Measurements from ENCODE around the gene CTNNA3. TPM values are rescaled to one million over a fixed set of nuclear protein-coding genes. Genes with fewer than 3 reads are reported as not detected.

The CTNNA3 gene
- polyA plus RNA-seq, 12 donors, result 5.5 to 25.4 (median 10.2) TPM; not detected in 1

- DNase-seq, result no peak
Measured at GRCh38 chr10:67331121-67331910, 364.7 kb downstream of the CTNNA3 start.

GRCh38 chr10:67327626-67328535, 368.1 kb downstream of the CTNNA3 start:
- no peak for DNase-seq

- DNase-seq, result peak; percentile 11
Measured at GRCh38 chr10:67319976-67320375, 376.0 kb downstream of the CTNNA3 start.

- DNase-seq, result no peak
Measured at GRCh38 chr10:67308912-67309311, 387.1 kb downstream of the CTNNA3 start.

GRCh38 chr10:67306588-67307205, 389.3 kb downstream of the CTNNA3 start:
- DNase-seq, result peak; percentile 6

- DNase-seq, result no peak
Measured at GRCh38 chr10:67302701-67303100, 393.3 kb downstream of the CTNNA3 start.

- no peak for DNase-seq
Measured at GRCh38 chr10:67299761-67300160, 396.2 kb downstream of the CTNNA3 start.

GRCh38 chr10:67297637-67298181, 398.3 kb downstream of the CTNNA3 start:
- peak; percentile 3 for DNase-seq

- no peak for DNase-seq
Measured at GRCh38 chr10:67296926-67297325, 399.1 kb downstream of the CTNNA3 start.

GRCh38 chr10:67288688-67289410, 407.1 kb downstream of the CTNNA3 start:
- no peak for DNase-seq

- peak; percentile 3 for DNase-seq
Measured at GRCh38 chr10:67284589-67284988, 411.4 kb downstream of the CTNNA3 start.

GRCh38 chr10:67282871-67283270, 413.1 kb downstream of the CTNNA3 start:
- no peak for DNase-seq

GRCh38 chr10:67280405-67280804, 415.6 kb downstream of the CTNNA3 start:
- no peak for DNase-seq

GRCh38 chr10:67277402-67277801, 418.6 kb downstream of the CTNNA3 start:
- no peak for DNase-seq

GRCh38 chr10:67269828-67270227, 426.2 kb downstream of the CTNNA3 start:
- DNase-seq, result no peak

- no peak for DNase-seq
Measured at GRCh38 chr10:67268146-67268545, 427.8 kb downstream of the CTNNA3 start.

GRCh38 chr10:67262675-67263074, 433.3 kb downstream of the CTNNA3 start:
- DNase-seq, result no peak

- DNase-seq, result no peak
Measured at GRCh38 chr10:67261300-67261797, 434.6 kb downstream of the CTNNA3 start.

GRCh38 chr10:67259319-67259929, 436.6 kb downstream of the CTNNA3 start:
- no peak for DNase-seq

- no peak for DNase-seq
Measured at GRCh38 chr10:67257427-67258144, 438.4 kb downstream of the CTNNA3 start.

All from muscle of arm (tissue), 12 donors.